B cell (primary cell): ENCODE results near the gene ERBB2. TPM values are rescaled to one million over a fixed set of nuclear protein-coding genes. Genes with fewer than 3 reads are reported as not detected.

Experiments used
- ATAC-seq: fragments of 200-7000 bp; cut with Tn5 transposase; one replicate; pipeline ENCODE4 v1.10.0; 2021; ENCODE audit warnings: low read depth, mild to moderate bottlenecking, moderate number of reproducible peaks, moderate library complexity
- CTCF ChIA-PET: fragments of 350-600 bp; sonication (Branson Sonifier 250); formaldehyde crosslinking; loops from one replicate; lab custom pipeline; 2021; ENCODE audit warnings: antibody characterized with exemption, inconsistent platforms; lab: Charles Lee
- POLR2A ChIA-PET: fragments of 350-600 bp; sonication (Branson Sonifier 250); formaldehyde crosslinking; loops from one replicate; lab custom pipeline; 2021; ENCODE audit warnings: antibody characterized with exemption; lab: Charles Lee
- DNase-seq: peaks from one replicate; pipeline ENCODE4 v3.0.0; 2013
- H2AFZ ChIP-seq: 2 replicates; pipeline ENCODE4 v1.6.1; 2012; ENCODE audit warnings: mild to moderate bottlenecking, low read depth, low read length; ENCODE audit not compliant: insufficient read depth, poor library complexity, severe bottlenecking
- H3K27ac ChIP-seq, 2 donors: 1 replicate in 1 of 2; 2 replicates in 1 of 2; pipeline ENCODE4 v1.5.1; 2012 to 2013; ENCODE audit warnings: low read length in 2 of 2, mild to moderate bottlenecking in 2 of 2, moderate library complexity in 1 of 2
- H3K27me3 ChIP-seq, 4 experiments: fragments of 200-600 bp in 1 of 4; sonication (generic) in 1 of 4; replicated peaks in 1 of 4; 1 replicate in 2 of 4; 2 replicates in 2 of 4; pipeline versions ENCODE4 v1.6.1 to v1.7.0; 2013 to 2016; ENCODE audit warnings: low read length in 3 of 4, mild to moderate bottlenecking in 2 of 4, mixed read lengths in 1 of 4, moderate library complexity in 1 of 4; ENCODE audit not compliant: insufficient read depth in 4 of 4, control insufficient read depth in 3 of 4; ENCODE audit errors: control extremely low read depth in 1 of 4
- H3K36me3 ChIP-seq, 2 experiments: replicated peaks in 1 of 2; 1 replicate in 1 of 2; 2 replicates in 1 of 2; pipeline versions ENCODE4 v1.6.1 to v1.7.1; 2013; ENCODE audit warnings: low read length in 1 of 2; ENCODE audit not compliant: insufficient read depth in 2 of 2, control insufficient read depth in 1 of 2; ENCODE audit errors: control extremely low read depth in 1 of 2, extremely low read depth in 1 of 2
- H3K4me1 ChIP-seq, 2 donors: fragments of 200-600 bp in 1 of 2; sonication (generic) in 1 of 2; 1 replicate in 1 of 2; 2 replicates in 1 of 2; pipeline versions ENCODE4 v1.5.1 to v1.6.1; 2013 to 2017; ENCODE audit warnings: low read length in 2 of 2; ENCODE audit not compliant: control insufficient read depth in 2 of 2, insufficient read depth in 2 of 2
- H3K4me2 ChIP-seq: replicated peaks from 2 replicates; pipeline ENCODE3; 2012; ENCODE audit warnings: mild to moderate bottlenecking, low read depth, low read length; ENCODE audit not compliant: poor library complexity, severe bottlenecking
- H3K4me3 ChIP-seq, 5 experiments: fragments of 200-600 bp in 1 of 5; sonication (generic) in 1 of 5; 1 replicate in 3 of 5; 2 replicates in 2 of 5; pipeline versions ENCODE4 v1.5.1 to v1.7.0; 2011 to 2016; ENCODE audit warnings: low read length in 4 of 5, mild to moderate bottlenecking in 4 of 5, low read depth in 2 of 5, control low read depth in 1 of 5, moderate library complexity in 1 of 5; ENCODE audit not compliant: insufficient read depth in 1 of 5; ENCODE audit errors: control extremely low read depth in 1 of 5, extremely low read depth in 1 of 5
- H3K79me2 ChIP-seq: fragments of 200-600 bp; sonication (generic); one replicate; pipeline ENCODE4 v1.6.0; 2016; ENCODE audit warnings: low read length; ENCODE audit not compliant: control insufficient read depth, insufficient read depth
- H3K9ac ChIP-seq: fragments of 200-600 bp; sonication (generic); 2 replicates; pipeline ENCODE4 v1.6.1; 2017; ENCODE audit warnings: mild to moderate bottlenecking, low read length, moderate library complexity
- H3K9me3 ChIP-seq, 3 donors: one replicate each; pipeline versions ENCODE4 v1.6.1 to v1.7.1; 2013; ENCODE audit warnings: low read length in 2 of 3; ENCODE audit not compliant: control insufficient read depth in 2 of 3, insufficient read depth in 1 of 3; ENCODE audit errors: control extremely low read depth in 1 of 3
- H4K20me1 ChIP-seq: 2 replicates; pipeline ENCODE4 v1.6.0; 2012; ENCODE audit warnings: mild to moderate bottlenecking, low read length; ENCODE audit not compliant: insufficient read depth, control insufficient read depth, poor library complexity, severe bottlenecking
- H3K27ac Mint-ChIP-seq: one replicate; pipeline ENCODE4 v1.8.0; 2021; ENCODE audit warnings: mixed read lengths
- H3K27me3 Mint-ChIP-seq: one replicate; pipeline ENCODE4 v1.8.0; 2021; ENCODE audit warnings: mixed read lengths
- H3K4me1 Mint-ChIP-seq: one replicate; pipeline ENCODE4 v1.8.0; 2021; ENCODE audit warnings: mixed read lengths
- H3K4me3 Mint-ChIP-seq: one replicate; pipeline ENCODE4 v1.8.0; 2021; ENCODE audit warnings: mixed read lengths
- H3K9me3 Mint-ChIP-seq: one replicate; pipeline ENCODE4 v1.8.0; 2022; ENCODE audit warnings: mixed read lengths; ENCODE audit not compliant: insufficient read depth
- CTCF ChIP-seq: fragments of 200-600 bp; IDR thresholded peaks from one replicate; pipeline ENCODE4 v1.8.0; 2022; ENCODE audit warnings: antibody characterized with exemption, mild to moderate bottlenecking
- EZH2 ChIP-seq: IDR thresholded peaks from 2 replicates; pipeline ENCODE4 v1.6.1; 2012; ENCODE audit warnings: borderline replicate concordance, low read depth, mild to moderate bottlenecking, moderate library complexity, low read length; ENCODE audit not compliant: insufficient read depth, poor library complexity, severe bottlenecking
- WGBS: methylation state at CpG from one replicate; pipeline ENCODE4 v1.1.5; 2013; ENCODE audit warnings: missing lambda C conversion rate; ENCODE audit not compliant: insufficient coverage; 5-methylcytosine and 5-hydroxymethylcytosine counted together
- intact Hi-C: fragments of 100-400 bp; cut with micrococcal nuclease; formaldehyde crosslinking; loops from one replicate; pipeline ENCODE4 v1.10.0; 2022
- polyA plus RNA-seq: library from polyadenylated mRNA; depleted of rRNA; stranded (reverse); fragments of >200 nt; gene quantifications from 2 replicates; pipeline ENCODE4 v1.2.3, GENCODE V29; 2012
- total RNA-seq, 2 donors: library from RNA; stranded (reverse); fragments of 120-200 nt in 1 of 2; gene quantifications; 1 replicate in 1 of 2; 2 replicates in 1 of 2; pipeline versions ENCODE4 v1.2.3 to v1.2.4, GENCODE V29; 2013 to 2022

The ERBB2 gene
- total and polyA plus RNA-seq, 2 donors (not counting 1 experiment from before 2014, with no cell fraction given) = 3.2 to 8.4 TPM

- H3K27ac ChIP-seq = no peak within 1 kb of the TSS
- 80% methylated on average over 9 of the region's 15 CpGs for WGBS
- H3K4me1 Mint-ChIP-seq = peaks cover 31% of the 10 kb centered on the region
- peaks cover 0 to 2% (median 0%) of the 10 kb centered on the region in 3 donors for H3K9me3 ChIP-seq
- peak within 1 kb of the TSS; percentile 13 for H3K4me3 Mint-ChIP-seq
- intact Hi-C loops = loop anchor here (5.0 kb wide), 1 partner anchor 202 kb away; the partner anchor contains the start of gene ZPBP2
- H3K27ac Mint-ChIP-seq = peak within 1 kb of the TSS; percentile 20
- H3K79me2 ChIP-seq = peaks cover 7% of the 10 kb centered on the region
- CTCF ChIA-PET = interaction anchor here (1.1 to 8.7 kb wide), 3 partner anchors 11 to 43 kb away, joined by 3 to 109 read pairs (median 61); no protein-coding TSS in a partner anchor
- H3K4me2 ChIP-seq = no peak within 1 kb of the TSS
- peaks cover 0 to 28% of the 10 kb centered on the region in 2 experiments for H3K36me3 ChIP-seq
- H4K20me1 ChIP-seq = no peaks in the 10 kb centered on the region
- H3K4me3 ChIP-seq = no peak within 1 kb of the TSS
- no peak for TF ChIP-seq CTCF
- TF ChIP-seq EZH2 = no peak
- peaks cover 17% of the 10 kb centered on the region for H3K27me3 Mint-ChIP-seq
- no peaks in the 10 kb centered on the region for H3K9me3 Mint-ChIP-seq
- no peak within 1 kb of the TSS for H2AFZ ChIP-seq
- peaks cover 37 to 48% of the 10 kb centered on the region in 2 donors for H3K4me1 ChIP-seq
- no peak for DNase-seq
- POLR2A ChIA-PET = interaction anchor here (0.6 to 1.1 kb wide), 2 partner anchors 11 to 66 kb away, joined by 3 to 7 read pairs; no protein-coding TSS in a partner anchor
- no peak for ATAC-seq
- H3K27me3 ChIP-seq = peaks cover 0 to 28% (median 7%) of the 10 kb centered on the region in 4 experiments
- no peak within 1 kb of the TSS for H3K9ac ChIP-seq
Observed at GRCh38 chr17:39664581-39665561, 35.0 kb upstream of the ERBB2 start, which contains the start of gene TCAP. Gene TCAP (plus strand): TSS chr17:39665349. CDS start chr17:39665360, 11 bp downstream.
